CD4-positive, alpha-beta T cell treated with Interleukin-1 beta for 1 hour (primary cell): Measurements from ENCODE around the gene FOLR3.

Source experiments
- DNase-seq, 2 donors: peaks; one replicate each; pipeline ENCODE4 v3.0.0-alpha.2; 2020 to 2022

FOLR3 gene

GRCh38 chr11:72135473-72135872, at the start of gene FOLR3:
FOLR3 (plus strand) TSS chr11:72135725; CDS start chr11:72135953, 228 bp downstream.
- peak in 1 of 2 donors; percentile 11 for DNase-seq

- DNase-seq, result no peak
Measured at GRCh38 chr11:72088076-72088808, 47.3 kb upstream of the FOLR3 start.

GRCh38 chr11:72091292-72091691, 44.2 kb upstream of the FOLR3 start:
- peak; percentile 76 to 77 for DNase-seq

- no peak for DNase-seq
Measured at GRCh38 chr11:72098741-72099140, 36.8 kb upstream of the FOLR3 start.

GRCh38 chr11:72100009-72100408, 35.5 kb upstream of the FOLR3 start:
- DNase-seq, result no peak

- peak in 1 of 2 donors; percentile 32 for DNase-seq
Measured at GRCh38 chr11:72100462-72100861, 35.1 kb upstream of the FOLR3 start.

- DNase-seq, result no peak
Measured at GRCh38 chr11:72102162-72102561, 33.4 kb upstream of the FOLR3 start.

- DNase-seq, result no peak
Measured at GRCh38 chr11:72102631-72102945, 32.9 kb upstream of the FOLR3 start.

- peak; percentile 97 to 98 for DNase-seq
Measured at GRCh38 chr11:72102946-72103753, 32.4 kb upstream of the FOLR3 start, which contains the start of gene LAMTOR1. LAMTOR1 (minus strand) TSS chr11:72103297; CDS start chr11:72103224, 73 bp downstream.

GRCh38 chr11:72103754-72104167, 31.8 kb upstream of the FOLR3 start:
- no peak for DNase-seq

- no peak for DNase-seq
Measured at GRCh38 chr11:72105888-72106287, 29.6 kb upstream of the FOLR3 start, which contains the start of gene TOMT. TOMT (plus strand) TSS chr11:72105924; CDS start chr11:72105952, 28 bp downstream.

- DNase-seq, result no peak
Measured at GRCh38 chr11:72111300-72112142, 24.0 kb upstream of the FOLR3 start.

- peak; percentile 99 for DNase-seq
Measured at GRCh38 chr11:72112143-72112977, 23.2 kb upstream of the FOLR3 start, which contains the start of gene ANAPC15. ANAPC15 (minus strand) TSS chr11:72112695; CDS start chr11:72111276, 1,419 bp downstream.

GRCh38 chr11:72112978-72113808, 22.3 kb upstream of the FOLR3 start:
- DNase-seq, result no peak

- no peak for DNase-seq
Measured at GRCh38 chr11:72114570-72114969, 21.0 kb upstream of the FOLR3 start.

- DNase-seq, result no peak
Measured at GRCh38 chr11:72116019-72116755, 19.3 kb upstream of the FOLR3 start.

GRCh38 chr11:72119198-72119597, 16.3 kb upstream of the FOLR3 start:
- DNase-seq, result no peak

- no peak for DNase-seq
Measured at GRCh38 chr11:72120930-72121329, 14.6 kb upstream of the FOLR3 start.

GRCh38 chr11:72122607-72123006, 12.9 kb upstream of the FOLR3 start:
- DNase-seq, result no peak

GRCh38 chr11:72123117-72123653, 12.3 kb upstream of the FOLR3 start:
- no peak for DNase-seq
